HepG2 (cell line): ENCODE results near the gene HIF1AN. TPM values are rescaled to one million over a fixed set of nuclear protein-coding genes. Genes with fewer than 3 reads are reported as not detected.

Experiments
- MEIS1 ChIP-seq: sonication (generic); formaldehyde crosslinking; IDR thresholded peaks from 2 replicates; pipeline ENCODE4 v1.9.0; 2021; ENCODE audit warnings: mild to moderate bottlenecking, missing genetic modification reagents, moderate library complexity, borderline replicate concordance
- MTA3 ChIP-seq: sonication (generic); formaldehyde crosslinking; IDR thresholded peaks from 2 replicates; pipeline ENCODE4 v1.4.0; 2020; ENCODE audit warnings: missing genetic modification reagents
- MYNN ChIP-seq: sonication (generic); formaldehyde crosslinking; IDR thresholded peaks from 2 replicates; pipeline ENCODE4 v1.4.0; 2020; ENCODE audit warnings: mild to moderate bottlenecking, low read depth, missing genetic modification reagents
- NCOA1 ChIP-seq: sonication (generic); formaldehyde crosslinking; IDR thresholded peaks from 2 replicates; pipeline ENCODE4 v1.9.0; 2021; ENCODE audit warnings: missing genetic modification reagents
- RXRB ChIP-seq: IDR thresholded peaks from 2 replicates; pipeline ENCODE4 v1.6.1; 2016; ENCODE audit warnings: borderline replicate concordance, missing genetic modification reagents, missing compliant biosample characterization
- TOE1 ChIP-seq: sonication (generic); formaldehyde crosslinking; IDR thresholded peaks from 2 replicates; pipeline ENCODE4 v1.4.0; 2020; ENCODE audit warnings: mild to moderate bottlenecking, missing genetic modification reagents
- ZNF101 ChIP-seq: sonication (generic); formaldehyde crosslinking; IDR thresholded peaks from 2 replicates; pipeline ENCODE4 v1.4.0; 2020; ENCODE audit warnings: mild to moderate bottlenecking, low read depth, missing genetic modification reagents, borderline replicate concordance
- ZNF160 ChIP-seq: sonication (generic); formaldehyde crosslinking; IDR thresholded peaks from 2 replicates; pipeline ENCODE4 v1.8.0; 2022; ENCODE audit warnings: mild to moderate bottlenecking, inconsistent platforms, missing genetic modification reagents
- ZNF24 ChIP-seq: fragments of 450-650 bp; IDR thresholded peaks from 2 replicates; pipeline ENCODE4 v1.6.1; 2017; ENCODE audit warnings: antibody characterized with exemption, mild to moderate bottlenecking
- ZNF264 ChIP-seq: sonication (generic); formaldehyde crosslinking; IDR thresholded peaks from 2 replicates; pipeline ENCODE4 v1.4.0; 2020; ENCODE audit warnings: missing genetic modification reagents
- ZNF350 ChIP-seq: sonication (generic); formaldehyde crosslinking; IDR thresholded peaks from 2 replicates; pipeline ENCODE4 v1.4.0; 2020; ENCODE audit warnings: mild to moderate bottlenecking, low read depth, missing genetic modification reagents, borderline replicate concordance
- ZNF432 ChIP-seq: sonication (generic); formaldehyde crosslinking; IDR thresholded peaks from 2 replicates; pipeline ENCODE4 v1.5.0; 2020; ENCODE audit warnings: missing genetic modification reagents, mild to moderate bottlenecking, borderline replicate concordance
- ZNF441 ChIP-seq: sonication (generic); formaldehyde crosslinking; IDR thresholded peaks from 2 replicates; pipeline ENCODE4 v1.7.0; 2021; ENCODE audit warnings: missing genetic modification reagents, borderline replicate concordance
- ZNF713 ChIP-seq: sonication (generic); formaldehyde crosslinking; IDR thresholded peaks from 2 replicates; pipeline ENCODE4 v1.4.0; 2020; ENCODE audit warnings: mild to moderate bottlenecking, missing genetic modification reagents
- ZNF792 ChIP-seq: IDR thresholded peaks from 2 replicates; pipeline ENCODE4 v1.6.1; 2016
- ZSCAN31 ChIP-seq: sonication (generic); formaldehyde crosslinking; IDR thresholded peaks from 2 replicates; pipeline ENCODE4 v1.5.0; 2020; ENCODE audit warnings: low read depth, mild to moderate bottlenecking, missing genetic modification reagents
- polyA plus RNA-seq, 8 experiments: library from polyadenylated mRNA; depleted of rRNA in 3 of 8; stranded (reverse) in 7 of 8; unstranded in 1 of 8; fragments of >200 nt; fragmentation: Illumina TruSeq in 4 of 8; extraction: Trizol in 4 of 8; gene quantifications; 2 replicates each; pipeline versions ENCODE4 v1.2.1 to v1.2.3, GENCODE V29; 2011 to 2016; ENCODE audit warnings: low read depth in 4 of 8, missing spikeins in 1 of 8, mixed read lengths in 1 of 8; ENCODE audit not compliant: insufficient read depth in 1 of 8
- total RNA-seq, 5 experiments: library from RNA; depleted of rRNA; stranded (reverse); fragments of >200 nt; fragmentation: Illumina TruSeq; extraction: Trizol; gene quantifications; 2 replicates each; pipeline ENCODE4 v1.2.3, GENCODE V29; 2016; ENCODE audit warnings: low read depth in 1 of 5
- TF ChIP-seq, protein P1 (sequence below): sonication (generic); formaldehyde crosslinking; IDR thresholded peaks from 2 replicates; pipeline ENCODE4 v1.5.0; 2020; ENCODE audit warnings: missing genetic modification reagents
- TF ChIP-seq, protein P2 (sequence below): sonication (generic); formaldehyde crosslinking; IDR thresholded peaks from 2 replicates; pipeline ENCODE4 v1.5.0; 2020; ENCODE audit warnings: missing genetic modification reagents
- TF ChIP-seq, protein P3 (sequence below): sonication (generic); formaldehyde crosslinking; IDR thresholded peaks from 2 replicates; pipeline ENCODE4 v1.5.1; 2020; ENCODE audit warnings: mild to moderate bottlenecking, missing genetic modification reagents
- TF ChIP-seq, protein P4 (sequence below): sonication (generic); formaldehyde crosslinking; IDR thresholded peaks from 2 replicates; pipeline ENCODE4 v1.5.0; 2020; ENCODE audit warnings: mild to moderate bottlenecking, missing genetic modification reagents
- TF ChIP-seq, protein P5 (sequence below): sonication (generic); formaldehyde crosslinking; IDR thresholded peaks from 2 replicates; pipeline ENCODE4 v1.5.0; 2020; ENCODE audit warnings: missing genetic modification reagents

The HIF1AN gene
- total and polyA plus RNA-seq, 2 of the 13 experiments (the other 11 are each of a cell fraction or from before 2014, with no cell fraction given): 8.6 to 10.7 TPM

DNA sequence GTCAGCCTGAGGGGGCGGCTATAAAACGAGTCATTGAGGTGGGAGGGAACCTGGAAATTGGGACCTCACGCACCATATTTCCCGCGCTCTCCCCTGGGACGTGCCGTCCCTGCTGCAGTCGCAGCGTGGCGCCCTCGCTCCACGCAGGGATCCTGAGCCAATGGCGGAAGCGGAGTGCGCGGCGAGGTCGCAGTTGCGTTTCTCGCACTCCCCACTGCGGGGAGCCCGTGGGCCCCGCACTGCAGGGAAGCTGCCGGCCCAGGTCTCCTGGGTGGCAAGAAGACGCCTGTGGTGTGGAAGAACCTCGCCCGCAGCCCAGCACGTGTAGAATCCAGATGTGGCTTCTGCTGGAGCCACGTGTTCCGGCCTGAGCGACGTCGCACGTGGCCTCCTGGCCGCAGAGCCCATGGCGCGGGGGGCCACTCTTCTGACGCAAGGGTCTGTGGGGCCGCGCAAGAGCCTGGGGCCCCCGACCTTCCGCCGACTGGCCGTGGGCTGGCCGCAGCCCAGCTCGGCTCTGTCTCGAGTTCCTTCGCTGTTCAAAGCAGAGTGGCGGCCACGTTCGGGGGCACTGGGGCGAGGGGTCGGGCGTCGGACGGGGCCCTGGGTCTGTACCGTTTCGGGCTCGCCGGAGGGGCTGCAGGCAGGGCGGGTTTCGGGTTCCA lies 26.4 kb downstream of the HIF1AN start (continued):
- TF ChIP-seq, protein P1, sequence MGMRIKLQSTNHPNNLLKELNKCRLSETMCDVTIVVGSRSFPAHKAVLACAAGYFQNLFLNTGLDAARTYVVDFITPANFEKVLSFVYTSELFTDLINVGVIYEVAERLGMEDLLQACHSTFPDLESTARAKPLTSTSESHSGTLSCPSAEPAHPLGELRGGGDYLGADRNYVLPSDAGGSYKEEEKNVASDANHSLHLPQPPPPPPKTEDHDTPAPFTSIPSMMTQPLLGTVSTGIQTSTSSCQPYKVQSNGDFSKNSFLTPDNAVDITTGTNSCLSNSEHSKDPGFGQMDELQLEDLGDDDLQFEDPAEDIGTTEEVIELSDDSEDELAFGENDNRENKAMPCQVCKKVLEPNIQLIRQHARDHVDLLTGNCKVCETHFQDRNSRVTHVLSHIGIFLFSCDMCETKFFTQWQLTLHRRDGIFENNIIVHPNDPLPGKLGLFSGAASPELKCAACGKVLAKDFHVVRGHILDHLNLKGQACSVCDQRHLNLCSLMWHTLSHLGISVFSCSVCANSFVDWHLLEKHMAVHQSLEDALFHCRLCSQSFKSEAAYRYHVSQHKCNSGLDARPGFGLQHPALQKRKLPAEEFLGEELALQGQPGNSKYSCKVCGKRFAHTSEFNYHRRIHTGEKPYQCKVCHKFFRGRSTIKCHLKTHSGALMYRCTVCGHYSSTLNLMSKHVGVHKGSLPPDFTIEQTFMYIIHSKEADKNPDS: no peak
- TF ChIP-seq, protein P2, sequence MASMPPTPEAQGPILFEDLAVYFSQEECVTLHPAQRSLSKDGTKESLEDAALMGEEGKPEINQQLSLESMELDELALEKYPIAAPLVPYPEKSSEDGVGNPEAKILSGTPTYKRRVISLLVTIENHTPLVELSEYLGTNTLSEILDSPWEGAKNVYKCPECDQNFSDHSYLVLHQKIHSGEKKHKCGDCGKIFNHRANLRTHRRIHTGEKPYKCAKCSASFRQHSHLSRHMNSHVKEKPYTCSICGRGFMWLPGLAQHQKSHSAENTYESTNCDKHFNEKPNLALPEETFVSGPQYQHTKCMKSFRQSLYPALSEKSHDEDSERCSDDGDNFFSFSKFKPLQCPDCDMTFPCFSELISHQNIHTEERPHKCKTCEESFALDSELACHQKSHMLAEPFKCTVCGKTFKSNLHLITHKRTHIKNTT (CRISPR knock-in tag): no peak
- TF ChIP-seq ZNF713: no peak
- TF ChIP-seq ZNF160 (CRISPR knock-in tag): no peak
- TF ChIP-seq NCOA1 (CRISPR knock-in tag): no peak
- TF ChIP-seq ZNF350 (CRISPR knock-in tag): no peak
- TF ChIP-seq, protein P3, sequence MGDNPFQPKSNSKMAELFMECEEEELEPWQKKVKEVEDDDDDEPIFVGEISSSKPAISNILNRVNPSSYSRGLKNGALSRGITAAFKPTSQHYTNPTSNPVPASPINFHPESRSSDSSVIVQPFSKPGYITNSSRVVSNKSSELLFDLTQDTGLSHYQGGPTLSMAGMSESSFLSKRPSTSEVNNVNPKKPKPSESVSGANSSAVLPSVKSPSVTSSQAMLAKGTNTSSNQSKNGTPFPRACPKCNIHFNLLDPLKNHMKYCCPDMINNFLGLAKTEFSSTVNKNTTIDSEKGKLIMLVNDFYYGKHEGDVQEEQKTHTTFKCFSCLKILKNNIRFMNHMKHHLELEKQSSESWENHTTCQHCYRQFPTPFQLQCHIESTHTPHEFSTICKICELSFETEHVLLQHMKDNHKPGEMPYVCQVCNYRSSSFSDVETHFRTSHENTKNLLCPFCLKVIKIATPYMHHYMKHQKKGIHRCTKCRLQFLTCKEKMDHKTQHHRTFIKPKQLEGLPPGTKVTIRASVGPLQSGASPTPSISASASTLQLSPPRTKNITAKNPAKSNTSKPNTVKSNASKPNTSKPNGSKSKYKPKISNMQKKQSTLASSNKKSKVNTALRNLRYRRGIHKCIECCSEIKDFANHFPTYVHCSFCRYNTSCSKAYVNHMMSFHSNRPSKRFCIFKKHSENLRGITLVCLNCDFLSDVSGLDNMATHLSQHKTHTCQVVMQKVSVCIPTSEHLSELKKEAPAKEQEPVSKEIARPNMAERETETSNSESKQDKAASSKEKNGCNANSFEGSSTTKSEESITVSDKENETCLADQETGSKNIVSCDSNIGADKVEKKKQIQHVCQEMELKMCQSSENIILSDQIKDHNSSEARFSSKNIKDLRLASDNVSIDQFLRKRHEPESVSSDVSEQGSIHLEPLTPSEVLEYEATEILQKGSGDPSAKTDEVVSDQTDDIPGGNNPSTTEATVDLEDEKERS: no peak
- no peak for TF ChIP-seq ZSCAN31 (CRISPR knock-in tag)
- no peak for TF ChIP-seq ZNF264 (CRISPR knock-in tag)
- no peak for TF ChIP-seq ZNF441 (CRISPR knock-in tag)
- TF ChIP-seq RXRB (CRISPR knock-in tag): 0 out of 2 replicates have a peak, but pooled peaks have one; percentile 11
- TF ChIP-seq TOE1 (CRISPR knock-in tag): no peak
- TF ChIP-seq MTA3: no peak
- TF ChIP-seq, protein P4, sequence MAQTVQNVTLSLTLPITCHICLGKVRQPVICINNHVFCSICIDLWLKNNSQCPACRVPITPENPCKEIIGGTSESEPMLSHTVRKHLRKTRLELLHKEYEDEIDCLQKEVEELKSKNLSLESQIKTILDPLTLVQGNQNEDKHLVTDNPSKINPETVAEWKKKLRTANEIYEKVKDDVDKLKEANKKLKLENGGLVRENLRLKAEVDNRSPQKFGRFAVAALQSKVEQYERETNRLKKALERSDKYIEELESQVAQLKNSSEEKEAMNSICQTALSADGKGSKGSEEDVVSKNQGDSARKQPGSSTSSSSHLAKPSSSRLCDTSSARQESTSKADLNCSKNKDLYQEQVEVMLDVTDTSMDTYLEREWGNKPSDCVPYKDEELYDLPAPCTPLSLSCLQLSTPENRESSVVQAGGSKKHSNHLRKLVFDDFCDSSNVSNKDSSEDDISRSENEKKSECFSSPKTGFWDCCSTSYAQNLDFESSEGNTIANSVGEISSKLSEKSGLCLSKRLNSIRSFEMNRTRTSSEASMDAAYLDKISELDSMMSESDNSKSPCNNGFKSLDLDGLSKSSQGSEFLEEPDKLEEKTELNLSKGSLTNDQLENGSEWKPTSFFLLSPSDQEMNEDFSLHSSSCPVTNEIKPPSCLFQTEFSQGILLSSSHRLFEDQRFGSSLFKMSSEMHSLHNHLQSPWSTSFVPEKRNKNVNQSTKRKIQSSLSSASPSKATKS: no peak
- TF ChIP-seq ZNF432 (CRISPR knock-in tag): no peak
- no peak for TF ChIP-seq ZNF792 (CRISPR knock-in tag)
- no peak for TF ChIP-seq MEIS1 (CRISPR knock-in tag)
- no peak for TF ChIP-seq ZNF101 (CRISPR knock-in tag)
- TF ChIP-seq ZNF24: no peak
- TF ChIP-seq, protein P5, sequence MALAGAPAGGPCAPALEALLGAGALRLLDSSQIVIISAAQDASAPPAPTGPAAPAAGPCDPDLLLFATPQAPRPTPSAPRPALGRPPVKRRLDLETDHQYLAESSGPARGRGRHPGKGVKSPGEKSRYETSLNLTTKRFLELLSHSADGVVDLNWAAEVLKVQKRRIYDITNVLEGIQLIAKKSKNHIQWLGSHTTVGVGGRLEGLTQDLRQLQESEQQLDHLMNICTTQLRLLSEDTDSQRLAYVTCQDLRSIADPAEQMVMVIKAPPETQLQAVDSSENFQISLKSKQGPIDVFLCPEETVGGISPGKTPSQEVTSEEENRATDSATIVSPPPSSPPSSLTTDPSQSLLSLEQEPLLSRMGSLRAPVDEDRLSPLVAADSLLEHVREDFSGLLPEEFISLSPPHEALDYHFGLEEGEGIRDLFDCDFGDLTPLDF: peak; percentile 36; the same call in 1 of the 2 replicates
- TF ChIP-seq MYNN: no peak
